VCaP (cell line): ENCODE results near the gene NEUROG3.

Experiments
- H3K27ac ChIP-seq: fragments of 450-650 bp; 2 replicates; pipeline ENCODE4 v1.5.1; 2017
- CTCF ChIP-seq: fragments of 450-650 bp; conservative IDR thresholded peaks from 2 replicates; pipeline ENCODE4 v1.5.1; 2017; ENCODE audit warnings: mild to moderate bottlenecking, moderate library complexity

NEUROG3 gene

DNA sequence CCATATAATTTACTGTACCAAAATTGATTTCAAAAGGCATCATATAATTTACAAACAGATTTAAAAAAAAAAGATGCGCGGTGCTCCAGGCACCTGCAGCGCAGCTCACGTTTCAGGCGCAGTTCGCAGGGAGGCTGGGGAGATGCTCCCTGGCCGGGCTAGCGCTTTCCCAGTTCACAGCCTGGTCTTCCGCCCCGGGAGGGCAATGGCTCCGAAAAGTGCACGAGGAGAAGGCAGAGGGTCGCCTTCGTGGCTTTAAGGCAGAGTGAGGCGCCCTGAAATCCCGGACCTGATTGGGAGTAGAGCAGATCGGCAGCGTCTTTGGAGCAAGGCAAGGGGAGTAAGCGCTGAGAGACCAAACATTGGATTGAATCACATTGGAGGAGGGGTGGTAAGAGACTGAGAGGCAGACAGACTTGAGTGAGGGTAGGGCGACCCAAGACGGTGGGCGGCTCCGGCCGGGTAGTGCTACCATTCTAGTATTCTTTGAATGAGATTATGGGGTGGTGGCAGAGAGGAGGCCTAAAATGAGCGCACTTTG is 1.5 kb downstream of the NEUROG3 start:
- H3K27ac ChIP-seq = no peak overlapping the region
- TF ChIP-seq CTCF = no peak

DNA sequence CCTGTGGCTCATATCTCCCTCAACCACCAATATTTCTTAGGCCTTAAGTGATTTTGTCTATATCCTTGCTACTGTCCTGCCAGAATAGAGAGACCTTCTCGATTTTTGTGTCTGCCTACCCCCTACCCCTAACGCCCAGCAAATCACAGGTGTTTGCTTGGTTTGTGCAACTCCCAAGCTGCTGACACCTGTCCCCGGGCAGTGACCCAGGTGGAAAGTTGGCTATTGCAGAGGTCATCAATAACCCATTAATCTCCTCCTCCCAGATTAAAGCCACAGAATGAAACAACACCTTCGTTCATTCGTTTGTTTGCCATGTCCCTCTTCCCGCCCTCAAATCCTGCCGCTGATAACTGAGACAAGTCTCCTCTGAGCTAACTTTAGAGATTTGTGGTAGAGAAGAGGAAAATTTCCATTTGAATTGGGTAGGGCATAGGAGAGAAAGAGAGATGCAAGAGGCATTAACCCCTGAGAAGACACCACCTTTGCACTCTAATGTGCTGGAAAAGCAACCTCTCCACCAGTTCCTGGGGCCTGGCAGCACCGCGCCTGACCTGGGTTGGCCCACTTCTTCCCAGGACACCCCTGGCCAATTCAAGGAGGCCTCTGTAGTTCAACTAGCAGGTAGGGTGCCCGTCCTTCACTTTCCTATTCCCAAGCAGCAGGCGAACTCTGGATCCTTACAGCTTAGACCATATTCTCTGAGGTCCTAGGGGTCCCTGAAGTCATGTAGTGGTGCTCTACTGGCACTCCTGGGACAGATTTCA is 3.0 kb downstream of the NEUROG3 start:
- H3K27ac ChIP-seq = no peak overlapping the region
- no peak for TF ChIP-seq CTCF

- TF ChIP-seq CTCF = no peak
- no peak overlapping the region for H3K27ac ChIP-seq
These were observed 3.8 kb downstream of the NEUROG3 start for GRCh38 chr10:69569396-69569934.

GRCh38 chr10:69568472-69569395 is 4.5 kb downstream of the NEUROG3 start:
- H3K27ac ChIP-seq = no peak overlapping the region
- TF ChIP-seq CTCF = no peak

- TF ChIP-seq CTCF = no peak
- no peak overlapping the region for H3K27ac ChIP-seq
These were observed 5.3 kb downstream of the NEUROG3 start for GRCh38 chr10:69567920-69568319.

DNA sequence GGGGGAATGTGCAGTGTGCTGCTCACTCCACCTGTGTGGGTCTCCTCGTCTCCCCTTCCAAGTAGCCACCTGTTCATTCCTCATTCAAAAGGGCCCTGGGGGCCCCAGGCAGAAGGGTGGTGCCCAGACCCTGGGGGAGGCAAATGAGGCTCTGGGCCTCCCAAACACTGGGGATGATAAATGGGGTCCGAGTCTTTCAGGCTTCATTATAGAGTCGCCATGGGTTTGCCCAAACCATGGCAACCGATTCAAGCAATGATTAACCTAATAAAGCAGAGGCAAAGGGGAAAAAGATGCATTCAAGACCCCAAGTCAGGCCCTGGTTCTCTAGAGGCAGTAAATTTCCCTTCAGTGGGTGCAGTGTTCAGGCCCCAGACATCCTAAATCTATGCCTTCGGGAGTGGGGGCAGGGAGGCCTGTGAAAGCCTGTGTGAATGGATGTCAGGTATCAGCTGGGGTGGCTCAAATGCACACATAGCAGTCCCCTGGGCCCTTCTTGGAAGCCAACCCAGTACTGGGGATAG is 10.4 kb downstream of the NEUROG3 start:
- TF ChIP-seq CTCF = no peak
- no peak overlapping the region for H3K27ac ChIP-seq

DNA sequence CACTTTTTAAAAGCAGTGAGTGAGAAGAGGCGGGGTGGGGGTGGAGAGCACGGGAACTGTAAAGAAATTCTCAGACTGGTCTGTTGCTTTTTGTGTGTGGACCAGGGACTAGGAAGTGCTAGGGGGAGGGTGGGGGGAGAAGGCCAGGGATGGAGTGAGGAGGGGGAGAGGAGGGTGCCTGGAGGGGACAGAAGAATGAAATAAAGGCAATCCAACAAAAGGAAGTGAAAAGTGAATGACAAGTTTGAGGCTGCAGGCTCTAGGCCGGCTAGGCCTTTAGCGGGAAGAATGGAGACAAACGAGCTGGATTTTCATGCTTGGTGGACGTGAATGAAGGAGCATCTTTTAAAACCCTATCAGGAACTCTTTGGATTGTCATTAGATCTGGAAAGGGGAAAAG is 13.7 kb downstream of the NEUROG3 start:
- H3K27ac ChIP-seq = no peak overlapping the region

More for the DNA sequence above, 13.7 kb downstream of the NEUROG3 start:
- TF ChIP-seq CTCF = no peak
